Measurements from ENCODE around the gene ALOX12B.

GRCh38 chr17:8044819-8045810 lies 42.4 kb downstream of the ALOX12B start:
- no peak for TF ChIP-seq POLR2A (IDR thresholded peaks at IDR 0.05; ENCODE audit: insufficient read depth in 1 of 2, low read depth in 2 of 2, low read length in 2 of 2)
- TF ChIP-seq KLF11 (CRISPR knock-in tag; IDR thresholded peaks at IDR 0.05), result no peak
- no peak for TF ChIP-seq MXD4 (CRISPR knock-in tag; IDR thresholded peaks at IDR 0.05)

Data from HepG2 (cell line).